ENCODE data around the gene GALNT12. TPM values are rescaled to one million over a fixed set of nuclear protein-coding genes. Genes with fewer than 3 reads are reported as not detected.

The GALNT12 gene
- total RNA-seq, 1 donor from 2014 or later = 4.6 TPM

DNA sequence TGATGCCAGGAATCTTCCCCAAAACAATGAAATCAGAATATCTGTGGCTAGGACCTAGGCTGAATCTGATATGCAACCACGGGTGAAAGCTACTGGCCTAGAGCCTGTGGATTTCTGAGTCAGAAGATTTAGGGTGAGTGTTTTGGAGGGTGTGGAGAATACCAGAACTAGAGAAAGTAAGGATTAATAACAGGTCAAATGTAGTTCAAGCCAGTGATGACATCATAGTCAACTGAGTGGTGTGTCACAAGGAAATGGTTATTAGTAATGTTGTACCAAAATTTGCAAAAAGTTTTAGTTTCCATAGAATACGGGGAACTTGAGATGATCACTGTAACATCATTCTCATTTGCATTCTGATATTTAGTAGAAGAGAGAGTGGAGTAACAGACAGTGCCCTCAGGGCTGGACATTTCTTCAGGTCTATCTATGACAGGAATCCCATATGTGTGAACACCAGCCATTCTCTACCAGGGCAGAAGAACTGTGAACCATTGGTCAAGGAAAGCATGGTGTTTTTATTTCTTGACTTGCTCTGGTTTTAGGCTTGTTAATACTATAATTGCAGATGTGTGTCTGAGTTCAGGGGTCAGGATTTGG lies 3.7 kb downstream of the GALNT12 start:
- H3K9me3 Mint-ChIP-seq = peaks cover 4% of the 10 kb centered on the region
- H3K4me1 Mint-ChIP-seq = peaks cover 14% of the 10 kb centered on the region
- H3K4me3 Mint-ChIP-seq = no peak overlapping the region
- no peaks in the 10 kb centered on the region for H3K36me3 Mint-ChIP-seq (ENCODE audit: low read depth)
- peaks cover 32% of the 10 kb centered on the region for H3K27me3 Mint-ChIP-seq (ENCODE audit: low read depth)
- H3K27ac Mint-ChIP-seq (ENCODE audit: unreplicated experiment) = no peak overlapping the region
- TF ChIP-seq, protein P1, sequence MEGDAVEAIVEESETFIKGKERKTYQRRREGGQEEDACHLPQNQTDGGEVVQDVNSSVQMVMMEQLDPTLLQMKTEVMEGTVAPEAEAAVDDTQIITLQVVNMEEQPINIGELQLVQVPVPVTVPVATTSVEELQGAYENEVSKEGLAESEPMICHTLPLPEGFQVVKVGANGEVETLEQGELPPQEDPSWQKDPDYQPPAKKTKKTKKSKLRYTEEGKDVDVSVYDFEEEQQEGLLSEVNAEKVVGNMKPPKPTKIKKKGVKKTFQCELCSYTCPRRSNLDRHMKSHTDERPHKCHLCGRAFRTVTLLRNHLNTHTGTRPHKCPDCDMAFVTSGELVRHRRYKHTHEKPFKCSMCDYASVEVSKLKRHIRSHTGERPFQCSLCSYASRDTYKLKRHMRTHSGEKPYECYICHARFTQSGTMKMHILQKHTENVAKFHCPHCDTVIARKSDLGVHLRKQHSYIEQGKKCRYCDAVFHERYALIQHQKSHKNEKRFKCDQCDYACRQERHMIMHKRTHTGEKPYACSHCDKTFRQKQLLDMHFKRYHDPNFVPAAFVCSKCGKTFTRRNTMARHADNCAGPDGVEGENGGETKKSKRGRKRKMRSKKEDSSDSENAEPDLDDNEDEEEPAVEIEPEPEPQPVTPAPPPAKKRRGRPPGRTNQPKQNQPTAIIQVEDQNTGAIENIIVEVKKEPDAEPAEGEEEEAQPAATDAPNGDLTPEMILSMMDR (conservative IDR thresholded peaks at IDR 0.05) = no peak
- DNase-seq (ENCODE audit: low read depth, low spot score) = no peak

DNA sequence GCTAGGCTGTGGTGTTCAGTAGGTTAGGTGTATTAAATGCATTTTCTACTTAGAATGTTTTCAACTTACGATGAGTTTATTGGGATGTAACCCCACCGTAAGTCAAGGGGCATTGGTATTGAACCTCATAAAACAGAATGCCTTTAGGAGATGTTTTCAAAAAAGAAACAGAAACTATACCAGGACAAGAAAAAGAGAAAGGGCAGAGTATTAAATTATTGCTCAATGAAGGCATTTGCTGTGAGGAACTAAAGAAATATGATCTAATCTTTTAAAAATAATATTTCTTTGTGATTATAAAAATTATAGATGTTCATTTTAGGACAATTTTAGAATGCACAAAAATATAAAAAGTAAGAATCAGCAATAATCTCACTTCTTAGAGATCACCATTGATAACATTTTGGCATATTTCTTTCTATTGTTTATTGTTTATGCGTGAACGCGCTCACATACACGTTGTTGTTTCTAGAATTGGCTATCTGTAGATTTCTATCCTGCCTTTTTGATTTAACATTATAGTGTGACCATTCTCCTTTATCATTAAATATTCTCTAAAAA lies 8.0 kb downstream of the GALNT12 start:
- H3K4me1 Mint-ChIP-seq = no peaks in the 10 kb centered on the region
- TF ChIP-seq, protein P1 (conservative IDR thresholded peaks at IDR 0.05) = no peak
- H3K27me3 Mint-ChIP-seq (ENCODE audit: low read depth) = no peaks in the 10 kb centered on the region
- H3K4me3 Mint-ChIP-seq = no peak overlapping the region
- H3K27ac Mint-ChIP-seq (ENCODE audit: unreplicated experiment) = no peak overlapping the region
- DNase-seq (ENCODE audit: low read depth, low spot score) = no peak
- H3K9me3 Mint-ChIP-seq = peaks cover 4% of the 10 kb centered on the region
- no peaks in the 10 kb centered on the region for H3K36me3 Mint-ChIP-seq (ENCODE audit: low read depth)

DNA sequence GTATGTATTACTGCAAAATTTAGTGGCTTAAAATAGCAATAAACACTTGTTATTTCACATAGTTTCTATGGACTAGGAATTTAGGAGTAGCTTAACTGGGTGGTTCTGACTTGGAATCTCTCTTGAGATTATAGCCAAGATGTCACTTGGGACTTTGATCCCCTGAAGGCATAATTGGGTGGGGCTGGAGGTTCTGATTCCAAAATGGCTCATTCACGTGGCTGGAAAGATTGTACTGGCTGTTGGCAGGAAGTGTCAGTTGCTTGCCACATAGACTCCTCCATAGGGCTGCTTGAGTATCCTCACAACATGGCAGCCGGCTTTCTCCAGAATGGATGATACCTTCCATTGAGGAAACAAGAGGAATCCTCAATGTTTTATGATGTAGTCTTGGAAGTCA lies 11.3 kb downstream of the GALNT12 start:
- H3K27me3 Mint-ChIP-seq (ENCODE audit: low read depth) = no peaks in the 10 kb centered on the region
- no peaks in the 10 kb centered on the region for H3K4me1 Mint-ChIP-seq
- no peak for DNase-seq (ENCODE audit: low read depth, low spot score)
- TF ChIP-seq, protein P1 (conservative IDR thresholded peaks at IDR 0.05) = no peak
- no peak overlapping the region for H3K27ac Mint-ChIP-seq (ENCODE audit: unreplicated experiment)
- no peaks in the 10 kb centered on the region for H3K36me3 Mint-ChIP-seq (ENCODE audit: low read depth)
- H3K4me3 Mint-ChIP-seq = no peak overlapping the region
- H3K9me3 Mint-ChIP-seq = no peaks in the 10 kb centered on the region

DNA sequence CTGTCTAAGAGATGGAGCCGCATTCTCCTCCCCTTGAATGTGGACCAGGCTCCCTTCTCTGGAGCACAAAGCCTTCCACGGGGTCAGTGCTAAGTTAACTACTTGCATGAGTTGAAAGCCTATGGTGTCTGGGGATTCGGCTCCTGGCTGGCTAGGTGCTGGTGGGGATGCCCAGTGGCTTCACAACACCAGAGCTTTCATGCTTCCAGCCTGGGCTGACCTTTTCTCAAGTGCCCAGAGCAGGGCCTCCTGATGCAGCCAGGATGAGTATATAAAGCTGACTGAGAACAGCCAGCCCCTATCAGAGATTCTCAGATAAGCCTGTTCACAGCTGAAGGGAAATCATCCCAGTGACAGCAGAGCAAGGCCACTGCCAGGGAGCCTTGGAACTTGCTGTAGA lies 11.8 kb downstream of the GALNT12 start:
- TF ChIP-seq, protein P1 (conservative IDR thresholded peaks at IDR 0.05) = no peak
- Mint-ChIP-seq H3K27me3 (ENCODE audit: low read depth) (no peaks in the 10 kb centered on the region), H3K36me3 (ENCODE audit: low read depth) (no peaks in the 10 kb centered on the region), H3K4me3 (no peak overlapping the region), H3K9me3 (no peaks in the 10 kb centered on the region), H3K4me1 (no peaks in the 10 kb centered on the region), H3K27ac (ENCODE audit: unreplicated experiment) (no peak overlapping the region)
- no peak for DNase-seq (ENCODE audit: low read depth, low spot score)

DNA sequence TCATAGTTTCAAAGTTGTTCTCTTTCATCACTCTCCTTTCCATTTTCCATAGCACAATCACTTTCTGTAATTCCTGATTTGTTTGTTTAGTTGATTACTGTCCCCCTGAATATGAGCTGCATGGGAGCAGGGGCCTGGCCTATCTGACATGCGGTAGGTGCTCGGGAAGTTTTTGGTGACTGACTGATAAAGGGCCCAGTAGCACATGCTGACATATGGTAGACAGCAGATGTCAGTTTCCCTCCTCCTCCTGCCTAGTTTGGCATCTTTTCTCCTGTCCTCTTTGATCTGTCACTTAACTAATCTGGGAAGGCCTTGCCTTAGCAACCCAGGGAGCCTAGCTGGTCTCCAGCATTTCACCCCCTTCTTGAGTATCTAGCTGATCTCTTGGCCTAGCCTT lies 14.4 kb downstream of the GALNT12 start:
- Mint-ChIP-seq H3K4me3 (no peak overlapping the region), H3K27me3 (ENCODE audit: low read depth) (no peaks in the 10 kb centered on the region), H3K27ac (ENCODE audit: unreplicated experiment) (no peak overlapping the region), H3K9me3 (no peaks in the 10 kb centered on the region), H3K36me3 (ENCODE audit: low read depth) (no peaks in the 10 kb centered on the region), H3K4me1 (no peaks in the 10 kb centered on the region)
- DNase-seq (ENCODE audit: low read depth, low spot score) = no peak
- TF ChIP-seq, protein P1 (conservative IDR thresholded peaks at IDR 0.05) = no peak

Data from neural crest cell (in vitro differentiated cells).